OCI-LY7 (cell line): Measurements from ENCODE around the gene C3orf20.

ENCODE experiments used
- CTCF ChIP-seq: fragments of 200-600 bp; sonication (generic); conservative IDR thresholded peaks from 2 replicates; pipeline ENCODE4 v1.5.1; 2014; ENCODE audit warnings: mild to moderate bottlenecking, antibody characterized with exemption, low read length, moderate library complexity, mixed read lengths
- EZH2phosphoT487 ChIP-seq: fragments of 200-600 bp; sonication (generic); IDR thresholded peaks from 2 replicates; pipeline ENCODE4 v1.6.1; 2018; ENCODE audit warnings: low read depth, borderline replicate concordance, mild to moderate bottlenecking, mixed run types, antibody characterized with exemption, low read length, moderate library complexity, mixed read lengths

GRCh38 chr3:14646589-14647413 lies 28.1 kb upstream of the C3orf20 start:
- TF ChIP-seq EZH2phosphoT487 (no peak), CTCF (no peak)
